ENCODE measurements around the gene MYDGF. TPM values are rescaled to one million over a fixed set of nuclear protein-coding genes. Genes with fewer than 3 reads are reported as not detected.

MYDGF gene
- total and polyA plus RNA-seq, 4 donors: 85.1 to 222 (median 144) TPM

DNA sequence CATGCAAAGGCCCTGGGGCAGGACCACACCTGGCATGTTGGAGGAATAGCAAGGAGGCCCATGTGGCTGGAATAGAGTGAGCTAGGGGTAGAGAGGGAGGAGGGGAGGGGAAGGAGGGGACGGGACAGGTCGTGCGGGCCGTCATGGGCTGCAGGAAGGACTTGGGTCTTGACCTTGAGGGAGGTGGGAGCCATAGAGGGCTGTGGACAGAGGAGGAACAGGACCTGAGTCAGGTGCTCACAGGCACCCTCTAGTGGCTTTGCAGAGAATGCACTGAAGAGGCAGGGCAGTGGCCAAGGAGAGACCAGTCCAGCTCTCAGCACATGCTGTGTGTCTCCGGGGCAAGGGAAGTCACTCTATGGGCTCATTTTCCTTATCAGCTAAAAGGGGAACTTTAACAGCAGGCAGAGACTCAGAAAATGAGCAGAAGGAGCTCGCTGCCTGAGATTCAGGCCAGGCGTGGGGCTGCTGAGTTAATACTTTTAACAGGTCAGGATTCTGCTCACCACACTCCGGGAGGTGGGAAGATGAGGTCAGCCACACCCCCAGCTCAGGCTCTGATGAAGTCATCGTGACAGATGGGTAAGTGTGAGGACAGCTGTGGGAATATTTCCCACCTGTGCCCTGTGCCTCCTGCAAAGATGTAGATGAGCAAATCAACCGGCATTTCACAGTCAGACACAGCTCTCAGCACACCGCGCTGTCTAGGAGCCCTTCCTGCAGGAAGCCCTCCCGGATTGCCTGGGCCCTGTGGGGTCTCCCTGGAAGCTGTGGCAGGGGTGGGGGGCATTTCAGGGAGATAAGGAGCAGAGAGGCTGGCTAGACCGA is 36.8 kb downstream of the MYDGF start:
- TF ChIP-seq RAD21 (IDR thresholded peaks at IDR 0.05): peak; percentile 70 to 84
- TF ChIP-seq, protein P1, sequence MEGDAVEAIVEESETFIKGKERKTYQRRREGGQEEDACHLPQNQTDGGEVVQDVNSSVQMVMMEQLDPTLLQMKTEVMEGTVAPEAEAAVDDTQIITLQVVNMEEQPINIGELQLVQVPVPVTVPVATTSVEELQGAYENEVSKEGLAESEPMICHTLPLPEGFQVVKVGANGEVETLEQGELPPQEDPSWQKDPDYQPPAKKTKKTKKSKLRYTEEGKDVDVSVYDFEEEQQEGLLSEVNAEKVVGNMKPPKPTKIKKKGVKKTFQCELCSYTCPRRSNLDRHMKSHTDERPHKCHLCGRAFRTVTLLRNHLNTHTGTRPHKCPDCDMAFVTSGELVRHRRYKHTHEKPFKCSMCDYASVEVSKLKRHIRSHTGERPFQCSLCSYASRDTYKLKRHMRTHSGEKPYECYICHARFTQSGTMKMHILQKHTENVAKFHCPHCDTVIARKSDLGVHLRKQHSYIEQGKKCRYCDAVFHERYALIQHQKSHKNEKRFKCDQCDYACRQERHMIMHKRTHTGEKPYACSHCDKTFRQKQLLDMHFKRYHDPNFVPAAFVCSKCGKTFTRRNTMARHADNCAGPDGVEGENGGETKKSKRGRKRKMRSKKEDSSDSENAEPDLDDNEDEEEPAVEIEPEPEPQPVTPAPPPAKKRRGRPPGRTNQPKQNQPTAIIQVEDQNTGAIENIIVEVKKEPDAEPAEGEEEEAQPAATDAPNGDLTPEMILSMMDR (IDR thresholded peaks at IDR 0.05; ENCODE audit: low read depth, low read length, missing input control): peak; percentile 81
- TF ChIP-seq, protein P2, sequence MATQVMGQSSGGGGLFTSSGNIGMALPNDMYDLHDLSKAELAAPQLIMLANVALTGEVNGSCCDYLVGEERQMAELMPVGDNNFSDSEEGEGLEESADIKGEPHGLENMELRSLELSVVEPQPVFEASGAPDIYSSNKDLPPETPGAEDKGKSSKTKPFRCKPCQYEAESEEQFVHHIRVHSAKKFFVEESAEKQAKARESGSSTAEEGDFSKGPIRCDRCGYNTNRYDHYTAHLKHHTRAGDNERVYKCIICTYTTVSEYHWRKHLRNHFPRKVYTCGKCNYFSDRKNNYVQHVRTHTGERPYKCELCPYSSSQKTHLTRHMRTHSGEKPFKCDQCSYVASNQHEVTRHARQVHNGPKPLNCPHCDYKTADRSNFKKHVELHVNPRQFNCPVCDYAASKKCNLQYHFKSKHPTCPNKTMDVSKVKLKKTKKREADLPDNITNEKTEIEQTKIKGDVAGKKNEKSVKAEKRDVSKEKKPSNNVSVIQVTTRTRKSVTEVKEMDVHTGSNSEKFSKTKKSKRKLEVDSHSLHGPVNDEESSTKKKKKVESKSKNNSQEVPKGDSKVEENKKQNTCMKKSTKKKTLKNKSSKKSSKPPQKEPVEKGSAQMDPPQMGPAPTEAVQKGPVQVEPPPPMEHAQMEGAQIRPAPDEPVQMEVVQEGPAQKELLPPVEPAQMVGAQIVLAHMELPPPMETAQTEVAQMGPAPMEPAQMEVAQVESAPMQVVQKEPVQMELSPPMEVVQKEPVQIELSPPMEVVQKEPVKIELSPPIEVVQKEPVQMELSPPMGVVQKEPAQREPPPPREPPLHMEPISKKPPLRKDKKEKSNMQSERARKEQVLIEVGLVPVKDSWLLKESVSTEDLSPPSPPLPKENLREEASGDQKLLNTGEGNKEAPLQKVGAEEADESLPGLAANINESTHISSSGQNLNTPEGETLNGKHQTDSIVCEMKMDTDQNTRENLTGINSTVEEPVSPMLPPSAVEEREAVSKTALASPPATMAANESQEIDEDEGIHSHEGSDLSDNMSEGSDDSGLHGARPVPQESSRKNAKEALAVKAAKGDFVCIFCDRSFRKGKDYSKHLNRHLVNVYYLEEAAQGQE (IDR thresholded peaks at IDR 0.05): no peak
- no peak for TF ChIP-seq TAF1 (conservative IDR thresholded peaks at IDR 0.05)
- Histone ChIP-seq H3K9me3 (ENCODE audit: control insufficient read depth in 4 of 4, low read length in 3 of 4) (no peaks in the 10 kb centered on the region), H3K27me3 (ENCODE audit: control insufficient read depth in 4 of 4, insufficient read depth in 4 of 4, low read length in 3 of 4) (no peaks in the 10 kb centered on the region), H3K27ac (ENCODE audit: low read depth in 1 of 2, low read length in 2 of 2) (no peak overlapping the region), H3K36me3 (ENCODE audit: control insufficient read depth in 4 of 4, insufficient read depth in 3 of 4, low read depth in 1 of 4, low read length in 3 of 4) (no peaks in the 10 kb centered on the region), H3K9ac (ENCODE audit: low read depth in 1 of 2, low read length in 2 of 2) (no peak overlapping the region), H3K4me3 (ENCODE audit: low read depth in 1 of 3, low read length in 3 of 3) (no peak overlapping the region), H3K4me1 (ENCODE audit: control insufficient read depth in 4 of 4, insufficient read depth in 4 of 4, low read length in 3 of 4) (peaks cover 0 to 17% (median 8%) of the 10 kb centered on the region in 4 donors)
- WGBS: 37% methylated on average over 14 of the region's 14 CpGs
- DNase-seq (ENCODE audit: low spot score): no peak

- H3K4me1 ChIP-seq (ENCODE audit: control insufficient read depth in 4 of 4, insufficient read depth in 4 of 4, low read length in 3 of 4): peaks cover 0 to 4% (median 0%) of the 10 kb centered on the region in 4 donors
- TF ChIP-seq, protein P1 (IDR thresholded peaks at IDR 0.05; ENCODE audit: low read depth, low read length, missing input control): peak; percentile 9
- TF ChIP-seq RAD21 (IDR thresholded peaks at IDR 0.05) (peak; percentile 25 to 26), JUND (IDR thresholded peaks at IDR 0.05) (no peak)
- TF ChIP-seq, protein P2 (IDR thresholded peaks at IDR 0.05): no peak
- H3K4me3 ChIP-seq (ENCODE audit: low read depth in 1 of 3, low read length in 3 of 3): no peak overlapping the region
- H3K36me3 ChIP-seq (ENCODE audit: control insufficient read depth in 4 of 4, insufficient read depth in 3 of 4, low read depth in 1 of 4, low read length in 3 of 4): no peaks in the 10 kb centered on the region
- H3K9me3 ChIP-seq (ENCODE audit: control insufficient read depth in 4 of 4, low read length in 3 of 4): no peaks in the 10 kb centered on the region
- no peak for DNase-seq (ENCODE audit: low spot score)
- no peak overlapping the region for H3K9ac ChIP-seq (ENCODE audit: low read depth in 1 of 2, low read length in 2 of 2)
- no peak overlapping the region for H3K27ac ChIP-seq (ENCODE audit: low read depth in 1 of 2, low read length in 2 of 2)
- WGBS: 53% methylated on average over 6 of the region's 6 CpGs
- H3K27me3 ChIP-seq (ENCODE audit: control insufficient read depth in 4 of 4, insufficient read depth in 4 of 4, low read length in 3 of 4): no peaks in the 10 kb centered on the region
These were observed 45.3 kb downstream of the MYDGF start for GRCh38 chr19:4624733-4625362.

Data from liver (tissue), 9 donors.